ENCODE measurements around the gene NCOA5.
"Not testable (repeated sequence)": the region's sequence is repeated elsewhere in the genome, so short reads cannot be mapped to it uniquely, and the experiment has no call there.

Gene NCOA5

GRCh38 chr20:46091622-46092535, 2.1 kb upstream of the NCOA5 start:
- DNase-seq (ENCODE audit: low read depth) = not testable (repeated sequence)

GRCh38 chr20:46089167-46089416, 670 bp downstream of the NCOA5 start:
- no peak for DNase-seq (ENCODE audit: low read depth)

- no peak for DNase-seq (ENCODE audit: low read depth)
Measured at GRCh38 chr20:46088409-46089166, 1.2 kb downstream of the NCOA5 start.

- DNase-seq (ENCODE audit: low read depth) = no peak
Measured at GRCh38 chr20:46087161-46087560, 2.6 kb downstream of the NCOA5 start.

- DNase-seq (ENCODE audit: low read depth) = no peak
Measured at GRCh38 chr20:46085179-46085851, 4.4 kb downstream of the NCOA5 start.

GRCh38 chr20:46084805-46085178, 5.0 kb downstream of the NCOA5 start:
- DNase-seq (ENCODE audit: low read depth) = no peak

- DNase-seq (ENCODE audit: low read depth) = no peak
Measured at GRCh38 chr20:46083531-46084061, 6.2 kb downstream of the NCOA5 start.

GRCh38 chr20:46083101-46083500, 6.7 kb downstream of the NCOA5 start:
- DNase-seq (ENCODE audit: low read depth) = no peak

- no peak for DNase-seq (ENCODE audit: low read depth)
Measured at GRCh38 chr20:46081074-46081473, 8.7 kb downstream of the NCOA5 start.

- no peak for DNase-seq (ENCODE audit: low read depth)
Measured at GRCh38 chr20:46078954-46079353, 10.8 kb downstream of the NCOA5 start.

GRCh38 chr20:46077642-46078305, 12.0 kb downstream of the NCOA5 start:
- no peak for DNase-seq (ENCODE audit: low read depth)

- DNase-seq (ENCODE audit: low read depth) = no peak
Measured at GRCh38 chr20:46076806-46077205, 13.0 kb downstream of the NCOA5 start.

- no peak for DNase-seq (ENCODE audit: low read depth)
Measured at GRCh38 chr20:46074006-46074405, 15.8 kb downstream of the NCOA5 start.

- DNase-seq (ENCODE audit: low read depth) = no peak
Measured at GRCh38 chr20:46073443-46073842, 16.3 kb downstream of the NCOA5 start.

- DNase-seq (ENCODE audit: low read depth) = no peak
Measured at GRCh38 chr20:46073024-46073423, 16.7 kb downstream of the NCOA5 start.

- no peak for DNase-seq (ENCODE audit: low read depth)
Measured at GRCh38 chr20:46071573-46071972, 18.2 kb downstream of the NCOA5 start.

- DNase-seq (ENCODE audit: low read depth) = no peak
Measured at GRCh38 chr20:46070215-46070900, 19.4 kb downstream of the NCOA5 start.

- DNase-seq (ENCODE audit: low read depth) = no peak
Measured at GRCh38 chr20:46065691-46066090, 24.1 kb downstream of the NCOA5 start.

- no peak for DNase-seq (ENCODE audit: low read depth)
Measured at GRCh38 chr20:46065006-46065405, 24.8 kb downstream of the NCOA5 start.

- DNase-seq (ENCODE audit: low read depth) = no peak
Measured at GRCh38 chr20:46063652-46064054, 26.1 kb downstream of the NCOA5 start.

- no peak for DNase-seq (ENCODE audit: low read depth)
Measured at GRCh38 chr20:46063151-46063550, 26.6 kb downstream of the NCOA5 start.

GRCh38 chr20:46062621-46063020, 27.1 kb downstream of the NCOA5 start:
- no peak for DNase-seq (ENCODE audit: low read depth)
